Hypothalamus (tissue), 51 donors: ENCODE measurements around the gene IFITM1.
"Not testable (repeated sequence)": the region's sequence is repeated elsewhere in the genome, so short reads cannot be mapped to it uniquely, and the experiment has no call there.

Source experiments
- DNase-seq, 51 donors: peaks; one replicate each; lab custom pipeline; 2025; lab: John Stamatoyannopoulos, UW

Gene IFITM1

GRCh38 chr11:307766-308708, 5.8 kb upstream of the IFITM1 start, which contains the start of gene IFITM2:
TSS of gene IFITM2 (plus strand) at chr11:307816. CDS start at chr11:308193, 377 bp downstream.
- peak in 1 of 51 donors; percentile 26 for DNase-seq

- not testable (repeated sequence) for DNase-seq
Observed at GRCh38 chr11:308740-309665, 4.8 kb upstream of the IFITM1 start.

GRCh38 chr11:309979-310572, 3.8 kb upstream of the IFITM1 start:
- DNase-seq = not testable (repeated sequence)

DNA sequence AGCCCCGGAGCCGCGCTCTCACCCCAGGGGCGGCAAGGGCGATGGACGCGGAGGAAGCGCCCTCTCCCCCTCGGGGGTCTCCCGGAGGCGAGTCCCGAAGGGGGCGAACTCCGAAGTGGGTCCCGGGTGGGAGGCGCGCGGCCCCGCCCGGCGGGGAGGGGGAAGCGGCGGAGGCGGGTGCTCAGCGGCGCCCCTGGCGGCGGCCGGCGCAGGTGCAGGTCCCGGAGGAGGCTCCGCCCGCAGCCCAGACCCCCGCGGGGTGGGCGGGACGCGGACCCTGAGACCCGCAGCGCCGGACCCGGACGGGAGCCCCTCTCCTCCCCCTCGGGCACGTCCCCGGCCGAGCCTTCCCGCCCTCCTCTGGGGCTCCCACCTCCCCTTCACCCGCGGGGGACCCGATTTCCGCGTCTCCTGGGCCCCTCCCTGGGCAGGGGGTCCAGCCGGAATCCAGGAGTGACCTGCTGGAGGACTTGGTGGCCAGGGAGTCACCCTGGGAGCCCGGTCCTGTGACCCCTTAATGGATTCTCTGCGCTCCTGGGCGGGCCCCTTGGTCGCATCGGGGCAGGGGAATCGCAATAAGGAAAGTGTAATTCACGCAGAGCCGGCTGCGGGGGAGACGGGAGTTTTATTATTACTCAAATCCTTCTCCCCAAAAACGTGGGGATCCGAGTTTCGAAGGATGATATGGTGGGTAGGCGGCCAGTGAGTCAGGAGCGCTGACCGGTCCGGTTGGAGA, 2.7 kb upstream of the IFITM1 start:
- DNase-seq = not testable (repeated sequence)

- DNase-seq = no peak
Observed at GRCh38 chr11:312092-312816, 1.6 kb upstream of the IFITM1 start.

- DNase-seq = no peak
Observed at GRCh38 chr11:313304-313786, 495 bp upstream of the IFITM1 start.

DNA sequence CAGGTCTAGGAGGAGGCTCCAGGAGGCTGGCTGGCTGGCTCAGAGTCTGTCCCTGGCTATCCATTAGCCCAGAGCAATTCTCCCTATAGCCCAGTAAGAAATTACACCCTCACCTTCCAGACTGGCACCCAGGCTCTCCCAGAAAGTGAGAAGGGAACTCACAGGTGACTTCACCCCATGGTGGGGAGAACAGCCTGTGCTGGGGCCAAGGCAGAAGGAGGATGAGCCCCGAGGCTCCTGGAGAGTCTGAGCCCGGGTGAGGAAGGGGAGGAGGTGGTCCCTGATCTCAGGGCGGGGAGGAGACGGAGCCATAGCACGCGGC, 675 bp downstream of the IFITM1 start:
- not testable (repeated sequence) for DNase-seq

DNA sequence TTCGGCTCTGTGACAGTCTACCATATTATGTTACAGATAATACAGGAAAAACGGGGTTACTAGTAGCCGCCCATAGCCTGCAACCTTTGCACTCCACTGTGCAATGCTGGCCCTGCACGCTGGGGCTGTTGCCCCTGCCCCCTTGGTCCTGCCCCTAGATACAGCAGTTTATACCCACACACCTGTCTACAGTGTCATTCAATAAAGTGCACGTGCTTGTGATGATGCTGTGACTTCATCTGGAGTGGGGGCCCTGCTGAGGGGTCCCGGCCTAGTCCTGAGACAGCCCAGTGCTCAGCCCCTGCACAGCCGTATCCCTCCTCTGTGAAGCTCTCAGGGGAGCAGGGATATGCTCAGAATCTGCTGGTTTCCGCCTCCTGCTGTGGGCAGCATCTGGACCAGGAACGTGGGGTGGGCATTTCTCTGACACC, 1.2 kb downstream of the IFITM1 start:
- DNase-seq = no peak

DNA sequence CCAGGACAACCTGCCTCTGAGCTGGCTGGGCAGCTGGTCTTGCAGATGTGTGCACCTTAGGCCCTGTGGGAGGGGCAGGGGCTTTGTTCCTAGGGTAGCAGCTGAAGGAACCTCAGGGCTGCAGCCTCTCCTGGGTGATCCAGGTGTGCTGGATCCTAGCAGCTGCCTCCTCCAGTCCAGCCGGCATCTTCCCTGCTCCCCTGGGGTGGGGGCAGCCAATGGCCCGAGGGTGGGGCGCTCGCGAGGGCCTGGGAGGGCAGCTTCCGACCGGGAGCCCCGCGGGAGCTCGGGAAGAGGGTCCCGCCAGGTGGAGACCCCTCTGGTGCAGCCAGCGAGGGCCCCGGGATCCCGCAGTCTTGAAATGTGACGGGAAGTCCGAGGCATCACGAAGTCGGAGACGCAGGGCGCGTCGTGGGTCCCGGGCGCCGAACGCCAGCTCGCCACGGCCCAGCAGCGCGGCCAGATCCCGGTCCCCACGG, 1.7 kb downstream of the IFITM1 start:
- DNase-seq = no peak

- no peak for DNase-seq
Observed at GRCh38 chr11:316031-316701, 2.3 kb downstream of the IFITM1 start.

- no peak for DNase-seq
Observed at GRCh38 chr11:316891-317301, 3.1 kb downstream of the IFITM1 start.

GRCh38 chr11:317668-318404, 4.0 kb downstream of the IFITM1 start:
- DNase-seq = not testable (repeated sequence)

GRCh38 chr11:318405-319120, 4.7 kb downstream of the IFITM1 start:
- DNase-seq = not testable (repeated sequence)

DNA sequence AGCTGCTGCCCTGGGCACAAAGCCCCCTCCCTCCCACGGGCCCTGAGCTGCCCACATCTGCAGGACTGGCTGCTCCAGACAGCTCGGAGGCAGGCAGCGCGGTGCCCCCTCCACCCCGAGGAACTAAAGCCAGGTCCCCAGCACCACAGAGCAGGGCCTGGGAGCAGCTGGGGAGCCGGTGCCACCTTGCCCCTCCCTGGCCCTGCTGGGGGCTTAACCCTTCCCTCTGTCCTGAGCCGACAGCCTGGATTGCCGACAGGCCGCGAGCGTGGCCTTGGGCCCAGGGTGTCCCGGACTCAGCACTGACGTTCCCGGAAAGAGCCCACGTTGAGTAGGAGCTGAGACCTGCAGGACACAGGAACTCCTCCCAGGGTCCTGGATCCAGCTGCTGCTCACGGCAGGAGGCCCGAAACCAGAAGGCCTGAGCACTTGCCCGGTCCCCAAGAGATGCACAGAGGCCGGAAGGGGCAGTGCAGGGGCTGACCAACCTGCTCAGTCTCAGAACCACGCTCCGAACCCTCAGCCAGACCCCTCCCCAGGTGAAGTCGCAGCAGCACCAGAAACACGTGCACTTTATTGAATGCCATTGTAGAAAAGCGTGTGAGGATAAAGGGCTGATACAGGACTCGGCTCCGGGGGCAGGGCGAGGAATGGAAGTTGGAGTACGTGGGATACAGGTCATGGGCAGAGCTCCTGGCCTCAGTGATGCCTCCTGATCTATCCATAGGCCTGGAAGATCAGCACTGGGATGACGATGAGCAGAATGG, 5.5 kb downstream of the IFITM1 start:
- not testable (repeated sequence) for DNase-seq

DNA sequence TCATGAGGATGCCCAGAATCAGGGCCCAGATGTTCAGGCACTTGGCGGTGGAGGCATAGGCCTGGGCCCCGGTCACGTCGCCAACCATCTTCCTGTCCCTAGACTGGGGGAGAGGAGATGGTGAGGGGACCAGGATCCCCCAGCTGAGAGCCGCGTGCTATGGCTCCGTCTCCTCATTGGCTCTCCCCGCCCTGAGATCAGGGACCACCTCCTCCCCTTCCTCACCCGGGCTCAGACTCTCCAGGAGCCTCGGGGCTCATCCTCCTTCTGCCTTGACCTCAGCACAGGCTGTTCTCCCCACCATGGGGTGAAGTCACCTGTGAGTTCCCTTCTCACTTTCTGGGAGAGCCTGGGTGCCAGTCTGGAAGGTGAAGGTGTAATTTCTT, 6.0 kb downstream of the IFITM1 start:
- DNase-seq = not testable (repeated sequence)

DNA sequence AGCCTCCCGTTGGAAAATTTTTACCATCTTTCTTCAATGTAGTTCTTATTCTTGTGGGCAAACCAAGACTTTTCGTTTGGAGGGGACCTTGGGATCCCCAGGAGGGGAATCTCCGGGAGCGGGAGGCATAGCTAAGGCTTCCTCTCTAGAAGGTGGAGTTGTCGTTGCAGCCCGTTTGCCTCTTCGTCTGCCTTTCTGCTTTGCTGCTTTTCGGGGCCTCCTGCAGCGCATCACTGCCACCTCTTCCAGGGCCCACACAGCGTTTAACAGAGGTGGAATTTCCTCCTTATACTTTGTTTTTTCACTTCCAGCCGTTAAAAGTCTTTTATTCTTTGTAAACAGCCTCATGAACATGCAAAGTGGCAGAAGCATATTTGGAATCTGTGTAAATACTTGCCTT, 10.3 kb downstream of the IFITM1 start:
- no peak for DNase-seq
